GM12801 (cell line): ENCODE data around the gene DNAI2.

Experiments used
- TF ChIP-seq, protein P1 (sequence below): IDR thresholded peaks from one replicate; pipeline ENCODE4 v1.5.1; 2011; ENCODE audit warnings: control low read depth; ENCODE audit not compliant: insufficient read length; ENCODE audit errors: extremely low read depth

The DNAI2 gene

DNA sequence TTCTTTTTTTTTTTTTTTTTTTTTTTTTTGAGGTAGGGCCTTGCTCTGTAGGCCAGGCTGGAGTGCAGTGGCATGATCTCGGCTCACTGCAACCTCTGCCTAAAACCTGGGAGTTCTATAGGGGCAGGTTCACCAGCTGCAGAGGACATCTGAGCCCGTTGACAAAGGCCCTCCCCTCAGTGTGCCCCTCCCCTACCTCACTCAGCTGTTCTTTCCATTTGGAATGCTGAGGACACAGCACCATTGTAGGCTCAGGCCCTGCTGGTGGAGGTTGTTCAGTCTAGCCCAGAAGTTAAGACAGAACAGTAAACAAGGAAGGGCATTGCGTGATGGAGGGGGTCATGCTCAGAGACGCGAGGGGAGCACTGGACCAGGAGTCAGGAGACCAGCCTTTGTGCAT lies 30.1 kb downstream of the DNAI2 start:
- TF ChIP-seq, protein P1, sequence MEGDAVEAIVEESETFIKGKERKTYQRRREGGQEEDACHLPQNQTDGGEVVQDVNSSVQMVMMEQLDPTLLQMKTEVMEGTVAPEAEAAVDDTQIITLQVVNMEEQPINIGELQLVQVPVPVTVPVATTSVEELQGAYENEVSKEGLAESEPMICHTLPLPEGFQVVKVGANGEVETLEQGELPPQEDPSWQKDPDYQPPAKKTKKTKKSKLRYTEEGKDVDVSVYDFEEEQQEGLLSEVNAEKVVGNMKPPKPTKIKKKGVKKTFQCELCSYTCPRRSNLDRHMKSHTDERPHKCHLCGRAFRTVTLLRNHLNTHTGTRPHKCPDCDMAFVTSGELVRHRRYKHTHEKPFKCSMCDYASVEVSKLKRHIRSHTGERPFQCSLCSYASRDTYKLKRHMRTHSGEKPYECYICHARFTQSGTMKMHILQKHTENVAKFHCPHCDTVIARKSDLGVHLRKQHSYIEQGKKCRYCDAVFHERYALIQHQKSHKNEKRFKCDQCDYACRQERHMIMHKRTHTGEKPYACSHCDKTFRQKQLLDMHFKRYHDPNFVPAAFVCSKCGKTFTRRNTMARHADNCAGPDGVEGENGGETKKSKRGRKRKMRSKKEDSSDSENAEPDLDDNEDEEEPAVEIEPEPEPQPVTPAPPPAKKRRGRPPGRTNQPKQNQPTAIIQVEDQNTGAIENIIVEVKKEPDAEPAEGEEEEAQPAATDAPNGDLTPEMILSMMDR, result no peak

DNA sequence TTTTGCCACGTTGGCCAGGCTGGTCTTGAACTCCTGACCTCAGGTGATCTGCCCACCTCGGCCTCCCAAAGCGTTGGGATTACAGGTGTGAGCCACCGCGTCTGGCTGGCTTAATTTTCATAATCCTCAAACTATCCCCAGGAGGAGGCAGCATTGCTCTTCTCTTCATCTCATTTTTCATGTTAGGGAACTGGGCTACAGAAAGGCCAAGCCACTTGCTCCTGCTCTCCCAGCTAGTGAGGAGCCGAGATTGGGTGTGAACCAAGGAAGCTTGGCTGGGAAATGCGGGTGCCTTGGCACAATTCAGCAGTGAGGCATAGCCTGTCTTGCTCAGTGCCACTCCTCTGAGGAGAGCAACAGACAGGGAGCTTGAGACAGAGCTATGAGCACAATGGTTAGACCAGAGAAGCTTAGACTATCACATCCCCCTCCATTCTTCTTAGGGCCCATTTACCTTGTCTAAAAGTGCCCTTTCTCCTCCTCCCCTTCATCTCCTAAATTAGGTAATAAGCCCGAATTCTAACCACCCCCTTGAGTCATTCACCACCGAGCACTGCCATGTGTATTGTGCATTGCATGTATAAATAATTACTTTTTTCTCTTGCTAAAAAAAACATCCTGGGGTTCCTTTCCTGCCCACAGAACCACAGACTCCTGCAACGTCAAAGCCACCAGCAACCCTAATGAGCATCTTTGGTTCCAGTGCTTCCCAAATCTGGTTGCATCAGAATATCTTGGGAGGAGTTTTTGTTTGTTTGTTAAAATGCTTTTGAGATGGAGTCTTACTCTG lies 32.0 kb downstream of the DNAI2 start:
- TF ChIP-seq, protein P1, result no peak

DNA sequence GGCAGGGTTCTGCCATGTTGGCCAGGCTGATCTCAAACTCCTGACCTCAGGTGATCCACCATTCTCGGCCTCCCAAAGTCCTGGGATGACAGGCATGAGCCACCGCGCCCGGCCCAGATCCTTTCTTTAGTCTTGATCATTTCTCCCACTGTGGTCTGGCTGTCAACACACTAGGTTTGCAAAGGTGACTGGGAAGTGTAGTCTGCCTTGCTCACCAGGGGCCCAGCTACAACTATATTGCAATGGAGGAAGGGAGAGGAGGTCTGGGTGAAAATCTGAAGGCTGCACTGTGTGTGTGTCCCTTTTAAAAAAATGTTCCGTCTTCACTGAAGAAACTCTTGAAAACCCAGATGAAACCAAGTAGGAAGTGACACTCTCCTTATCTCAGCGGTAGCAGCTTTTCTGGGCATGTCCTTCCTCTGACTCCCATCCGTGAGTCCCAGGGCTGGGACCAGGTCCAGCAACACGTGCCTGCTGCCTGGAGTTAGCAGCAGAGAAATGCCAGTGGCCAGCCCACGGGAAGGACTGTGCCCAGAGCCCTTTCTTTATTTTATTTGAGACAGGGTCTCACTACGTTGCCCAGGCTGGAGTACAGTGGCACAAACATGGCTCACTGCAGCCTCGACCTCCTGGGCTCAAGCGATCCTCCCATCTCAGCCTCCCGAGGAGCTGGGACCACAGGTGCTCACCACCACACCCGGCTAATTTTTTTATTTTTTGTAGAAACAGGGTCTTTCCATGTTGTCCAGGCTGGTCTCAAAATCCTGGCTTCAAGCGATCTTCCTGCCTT lies 34.1 kb downstream of the DNAI2 start:
- TF ChIP-seq, protein P1, result no peak

DNA sequence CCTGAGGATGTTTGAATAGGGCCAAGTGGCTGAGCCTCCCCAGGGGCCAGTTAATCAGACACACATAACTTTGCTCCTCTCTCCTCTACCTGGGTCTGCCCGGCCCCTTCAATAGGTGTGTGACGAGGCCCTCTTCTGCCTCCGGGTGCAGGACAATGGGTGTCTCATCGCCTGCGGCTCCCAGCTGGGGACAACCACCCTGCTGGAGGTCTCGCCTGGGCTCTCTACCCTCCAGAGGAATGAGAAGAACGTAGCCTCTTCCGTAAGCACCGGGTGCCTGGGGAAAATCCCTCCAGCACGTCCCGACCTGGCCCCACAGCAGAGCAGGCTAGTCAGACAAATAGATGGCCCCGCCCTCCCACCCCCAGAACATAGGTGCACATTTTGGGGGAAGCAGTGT lies 35.9 kb downstream of the DNAI2 start:
- TF ChIP-seq, protein P1, result no peak

DNA sequence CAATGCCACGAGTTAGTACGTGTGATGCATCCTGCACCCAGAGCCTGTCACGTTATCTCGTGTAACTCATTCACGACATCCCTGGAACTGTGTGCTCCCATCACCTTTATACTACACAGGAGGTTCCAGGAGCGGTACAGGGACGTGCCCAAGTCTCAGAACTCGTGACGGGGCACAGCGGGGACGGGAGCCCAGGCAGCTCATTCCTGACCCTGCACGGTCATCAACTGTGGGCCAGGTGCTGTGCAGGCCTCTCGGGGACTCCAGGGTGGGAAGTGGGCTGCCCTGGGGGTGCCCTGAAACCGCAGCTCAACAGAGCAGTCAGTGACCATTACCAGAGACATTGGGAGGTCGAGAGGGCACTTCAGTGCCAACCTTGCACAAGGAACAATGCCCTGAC lies 40.8 kb downstream of the DNAI2 start:
- TF ChIP-seq, protein P1, result no peak

DNA sequence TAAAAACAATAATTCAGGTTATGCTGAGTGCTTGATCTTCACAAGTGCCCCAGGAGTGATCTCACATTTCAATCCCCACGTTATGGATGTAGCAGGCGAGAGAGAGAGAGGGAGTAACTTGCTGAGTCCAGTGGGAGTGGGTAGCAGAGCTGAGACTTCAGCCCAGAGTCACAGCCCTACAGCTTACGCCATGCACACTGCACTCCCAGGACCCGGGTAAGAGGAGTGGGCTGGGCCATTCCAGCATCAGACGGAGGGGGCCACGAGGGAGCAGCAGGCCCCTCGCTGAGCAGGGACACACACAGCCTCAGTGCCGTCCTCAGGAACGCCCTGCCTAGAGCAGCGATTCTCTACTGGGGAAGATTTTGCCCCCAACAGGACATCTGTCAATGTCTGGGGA lies 42.2 kb downstream of the DNAI2 start:
- TF ChIP-seq, protein P1, result no peak

DNA sequence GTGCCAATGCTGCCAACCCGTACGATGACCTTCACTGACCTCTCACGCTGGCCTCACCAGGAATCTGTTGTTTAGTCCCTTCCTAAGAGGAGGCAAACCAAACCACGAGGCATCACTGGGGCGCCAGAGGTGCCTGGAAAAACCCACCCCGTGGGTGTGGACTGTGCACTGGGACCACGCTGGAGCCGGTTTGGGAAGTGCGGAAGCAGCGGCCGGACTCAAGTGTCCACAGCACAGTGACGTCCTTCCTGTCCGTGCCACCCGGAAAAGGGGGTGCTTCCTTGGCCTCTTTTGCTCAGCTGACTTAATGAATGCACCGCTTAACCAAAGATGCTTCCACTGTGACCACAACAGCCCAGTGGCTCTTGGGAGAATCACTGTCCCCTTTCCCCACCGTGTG lies 43.0 kb downstream of the DNAI2 start:
- TF ChIP-seq, protein P1, result no peak
